ENCODE measurements around the gene SWT1. TPM values are rescaled to one million over a fixed set of nuclear protein-coding genes. Genes with fewer than 3 reads are reported as not detected.

SWT1 gene
- total and polyA plus RNA-seq, 2 of the 13 experiments (the other 11 are each of a cell fraction or from before 2014, with no cell fraction given) = 1.7 to 2.5 TPM

- Histone ChIP-seq H3K4me1 (ENCODE audit: insufficient read depth, low read length) (no peaks in the 10 kb centered on the region), H3K27me3 (ENCODE audit: control insufficient read depth in 1 of 2, insufficient read depth in 2 of 2, low read length in 2 of 2) (no peaks in the 10 kb centered on the region), H3K4me2 (ENCODE audit: low read depth, low read length) (no peak overlapping the region), H3K9me3 (ENCODE audit: low read length) (no peaks in the 10 kb centered on the region; the same call in 1 of the 2 replicates), H3K36me3 (replicated peaks in 1 of 2; ENCODE audit: control insufficient read depth in 1 of 2, insufficient read depth in 2 of 2, low read length in 2 of 2) (no peaks in the 10 kb centered on the region), H2AFZ (ENCODE audit: low read length) (no peak overlapping the region), H3K9ac (ENCODE audit: insufficient read depth, low read depth, low read length) (no peak overlapping the region), H4K20me1 (ENCODE audit: insufficient read depth, low read length) (no peaks in the 10 kb centered on the region), H3K79me2 (ENCODE audit: insufficient read depth, low read length) (no peaks in the 10 kb centered on the region), H3K27ac (ENCODE audit: extremely low read length, insufficient read depth, low read length) (no peak overlapping the region), H3K4me3 (replicated peaks in 1 of 3; ENCODE audit: insufficient read depth in 1 of 3, low read depth in 2 of 3, low read length in 3 of 3) (no peak overlapping the region)
- WGBS (ENCODE audit: low lambda C conversion rate) = 83% methylated on average over 1 of the region's 1 CpG
- DNase-seq (ENCODE audit: low spot score) (no peak), FAIRE-seq (no peak), ATAC-seq (no peak)
- BruUV-seq (replicated peaks) = no TSS peak
- intact Hi-C loops (cut with micrococcal nuclease; ENCODE audit: unreplicated experiment) = no loop called here
- POLR2A ChIA-PET = no interaction called here
- in situ Hi-C loops (cut with HindIII; ENCODE audit: extremely low pct_ligation_motif_present, low pct_unique_long_range_greater_than_20kb) = no loop called here
- CTCF ChIA-PET (ENCODE audit: low intra/inter-chr PET ratio, low total read pairs) = no interaction called here
- TF ChIP-seq DPF2 (CRISPR knock-in tag; IDR thresholded peaks at IDR 0.05; ENCODE audit: borderline replicate concordance, low read depth) (no peak), ZGPAT (CRISPR knock-in tag; IDR thresholded peaks at IDR 0.05) (no peak), TARDBP (CRISPR knock-in tag; IDR thresholded peaks at IDR 0.05) (no peak), FOXK2 (IDR thresholded peaks at IDR 0.05) (no peak), PCBP2 (optimal IDR thresholded peaks at IDR 0.05; ENCODE audit: low read depth, low read length, poor library complexity, severe bottlenecking) (no peak), TBX3 (IDR thresholded peaks at IDR 0.05; ENCODE audit: borderline replicate concordance) (no peak), HNF1A (IDR thresholded peaks at IDR 0.05; ENCODE audit: low read depth) (no peak), HNF1A (CRISPR knock-in tag; IDR thresholded peaks at IDR 0.05; ENCODE audit: borderline replicate concordance) (no peak), ZNF609 (CRISPR knock-in tag; IDR thresholded peaks at IDR 0.05; ENCODE audit: borderline replicate concordance) (no peak), CBX2 (IDR thresholded peaks at IDR 0.05; ENCODE audit: low read depth, low read length) (no peak), CBX2 (CRISPR knock-in tag; IDR thresholded peaks at IDR 0.05; ENCODE audit: low read depth) (no peak), ZNF704 (CRISPR knock-in tag; IDR thresholded peaks at IDR 0.05; ENCODE audit: borderline replicate concordance) (no peak), KDM1A (CRISPR knock-in tag; IDR thresholded peaks at IDR 0.05) (no peak), PAX8 (CRISPR knock-in tag; IDR thresholded peaks at IDR 0.05; ENCODE audit: borderline replicate concordance) (no peak)
Measured at GRCh38 chr1:185193756-185194155, 36.8 kb downstream of the SWT1 start.

All from HepG2 (cell line).